Testis (tissue), 3 donors: ENCODE results near the gene H6PD. TPM values are rescaled to one million over a fixed set of nuclear protein-coding genes. Genes with fewer than 3 reads are reported as not detected.

Experiments
- DNase-seq: peaks from one replicate; pipeline ENCODE4 v3.0.0-alpha.2; 2019
- H3K27ac ChIP-seq, 2 donors: fragments of 200-600 bp; sonication (generic); one replicate each; pipeline ENCODE4 v1.5.1; 2019
- H3K27me3 ChIP-seq: fragments of 200-600 bp; sonication (generic); one replicate; pipeline ENCODE4 v1.5.1; 2019
- H3K36me3 ChIP-seq: fragments of 200-600 bp; sonication (generic); one replicate; pipeline ENCODE4 v1.5.1; 2017; ENCODE audit warnings: low read depth; ENCODE audit errors: missing control alignments
- H3K4me1 ChIP-seq: fragments of 200-600 bp; sonication (generic); one replicate; pipeline ENCODE4 v1.5.1; 2019
- H3K4me3 ChIP-seq, 2 donors: fragments of 200-600 bp; sonication (generic); one replicate each; pipeline ENCODE4 v1.5.1; 2017 to 2019
- H3K9me3 ChIP-seq: fragments of 200-600 bp; sonication (generic); one replicate; pipeline ENCODE4 v1.5.1; 2017
- CTCF ChIP-seq, 3 experiments: fragments of 450-650 bp in 2 of 3; fragments of 200-600 bp in 1 of 3; sonication (generic) in 1 of 3; IDR thresholded peaks; one replicate each; pipeline ENCODE4 v1.5.1; 2016 to 2019; ENCODE audit warnings: antibody characterized with exemption in 3 of 3, mild to moderate bottlenecking in 2 of 3, moderate library complexity in 1 of 3
- POLR2A ChIP-seq: fragments of 450-650 bp; IDR thresholded peaks from one replicate; pipeline ENCODE4 v1.6.1; 2017; ENCODE audit warnings: antibody characterized with exemption, mild to moderate bottlenecking, moderate library complexity
- WGBS, 2 donors: methylation state at CpG; one replicate each; pipeline ENCODE4 v1.1.5; 2018; 5-methylcytosine and 5-hydroxymethylcytosine counted together
- intact Hi-C: fragments of 100-400 bp; cut with DNase I; formaldehyde crosslinking; loops from one replicate; pipeline ENCODE4 v1.15.1; 2023; ENCODE audit warnings: low total_unique reads
- polyA plus RNA-seq: library from polyadenylated mRNA; stranded (reverse); fragments of 350-450 nt; fragmentation: Illumina TruSeq; extraction: RNeasy Lipid Tissue Mini Kit (QIAGEN cat#74804); gene quantifications from one replicate; pipeline ENCODE4 v1.2.3, GENCODE V29; 2014; ENCODE audit warnings: low read depth, low replicate concordance; ENCODE audit not compliant: insufficient read depth
- total RNA-seq, 2 donors: library from RNA; depleted of rRNA; stranded (reverse); fragments of >200 nt; gene quantifications; one replicate each; pipeline ENCODE4 v1.2.3, GENCODE V29; 2016

The H6PD gene
- total and polyA plus RNA-seq, 3 donors from 2014 or later: 23.8 to 67.8 (median 55.0) TPM

DNA sequence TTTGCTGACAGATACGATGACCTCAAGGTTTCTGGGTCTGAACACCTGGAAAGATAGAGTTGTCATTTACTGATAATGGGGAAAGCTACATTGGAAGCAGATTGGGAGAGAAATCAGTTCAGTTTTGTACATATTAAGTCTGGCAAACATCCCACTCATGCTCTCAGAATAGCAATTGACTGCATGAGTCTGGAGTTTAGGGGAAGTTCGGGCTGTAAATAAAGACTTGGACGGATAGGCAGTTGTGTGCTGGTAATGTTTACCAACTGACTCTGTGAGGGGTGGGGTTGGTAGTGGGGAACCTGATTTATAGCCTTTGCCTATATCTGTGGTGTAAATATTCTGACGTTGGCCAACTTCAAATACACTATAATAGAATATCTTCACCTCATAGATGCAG lies 4.0 kb downstream of the H6PD start:
- no peaks in the 10 kb centered on the region for H3K9me3 ChIP-seq
- peak overlapping the region in 1 of 2 donors; percentile 84 for H3K27ac ChIP-seq
- H3K36me3 ChIP-seq: no peaks in the 10 kb centered on the region
- H3K4me3 ChIP-seq: no peak overlapping the region
- TF ChIP-seq CTCF (IDR thresholded peaks at IDR 0.05) (no peak), POLR2A (no peak)
- peaks cover 75% of the 10 kb centered on the region for H3K4me1 ChIP-seq
- no peak for DNase-seq
- no peaks in the 10 kb centered on the region for H3K27me3 ChIP-seq
- intact Hi-C loops: no loop called here
- 52 to 59% methylated on average over 4 of the region's 4 CpGs for WGBS, 2 donors

DNA sequence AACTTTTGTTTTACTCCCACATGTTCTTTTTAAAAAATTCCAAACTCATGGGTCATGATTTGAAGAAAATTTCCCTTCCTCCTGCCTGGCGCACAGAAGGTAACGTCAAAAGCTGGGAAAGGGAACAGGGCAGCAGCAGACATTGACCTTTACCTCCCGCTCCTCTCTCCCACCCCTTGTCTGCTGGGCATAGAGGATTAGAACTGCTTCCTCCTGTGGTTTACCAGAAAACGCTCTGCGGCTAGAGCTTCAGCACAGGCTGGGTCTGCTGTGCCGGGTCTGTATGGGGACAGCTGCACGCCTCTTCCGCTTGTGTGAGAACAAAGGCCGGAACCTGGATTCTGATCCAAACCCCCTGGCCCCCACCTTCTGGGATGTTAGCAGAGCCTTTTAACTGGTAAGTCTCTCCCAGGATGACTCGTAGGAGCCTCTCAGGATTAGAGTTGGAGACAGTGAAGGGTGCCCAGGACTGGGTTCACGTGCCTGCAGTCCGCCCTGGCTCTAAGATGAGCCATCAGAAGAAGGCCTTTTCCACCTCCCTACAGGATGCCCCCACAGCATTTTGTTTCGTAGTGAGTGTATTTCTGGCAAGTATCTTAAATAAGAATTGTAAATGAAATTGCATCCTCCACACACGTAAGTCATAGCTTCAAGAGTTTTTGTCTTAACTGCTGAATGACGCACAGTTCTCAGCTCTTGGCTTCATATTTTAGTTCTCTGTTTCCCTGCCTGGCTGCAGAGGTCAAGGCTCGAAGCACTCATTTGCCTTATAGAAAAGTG lies 5.2 kb downstream of the H6PD start:
- intact Hi-C loops: no loop called here
- no peaks in the 10 kb centered on the region for H3K9me3 ChIP-seq
- no peaks in the 10 kb centered on the region for H3K27me3 ChIP-seq
- H3K27ac ChIP-seq: peak overlapping the region; percentile 80 to 84
- TF ChIP-seq POLR2A (no peak), CTCF (IDR thresholded peaks at IDR 0.05) (no peak)
- H3K4me1 ChIP-seq: peaks cover 73% of the 10 kb centered on the region
- H3K4me3 ChIP-seq: no peak overlapping the region
- H3K36me3 ChIP-seq: no peaks in the 10 kb centered on the region
- DNase-seq: peak; percentile 62
- 31 to 44% methylated on average over 12 to 16 of the region's 16 CpGs for WGBS, 2 donors

DNA sequence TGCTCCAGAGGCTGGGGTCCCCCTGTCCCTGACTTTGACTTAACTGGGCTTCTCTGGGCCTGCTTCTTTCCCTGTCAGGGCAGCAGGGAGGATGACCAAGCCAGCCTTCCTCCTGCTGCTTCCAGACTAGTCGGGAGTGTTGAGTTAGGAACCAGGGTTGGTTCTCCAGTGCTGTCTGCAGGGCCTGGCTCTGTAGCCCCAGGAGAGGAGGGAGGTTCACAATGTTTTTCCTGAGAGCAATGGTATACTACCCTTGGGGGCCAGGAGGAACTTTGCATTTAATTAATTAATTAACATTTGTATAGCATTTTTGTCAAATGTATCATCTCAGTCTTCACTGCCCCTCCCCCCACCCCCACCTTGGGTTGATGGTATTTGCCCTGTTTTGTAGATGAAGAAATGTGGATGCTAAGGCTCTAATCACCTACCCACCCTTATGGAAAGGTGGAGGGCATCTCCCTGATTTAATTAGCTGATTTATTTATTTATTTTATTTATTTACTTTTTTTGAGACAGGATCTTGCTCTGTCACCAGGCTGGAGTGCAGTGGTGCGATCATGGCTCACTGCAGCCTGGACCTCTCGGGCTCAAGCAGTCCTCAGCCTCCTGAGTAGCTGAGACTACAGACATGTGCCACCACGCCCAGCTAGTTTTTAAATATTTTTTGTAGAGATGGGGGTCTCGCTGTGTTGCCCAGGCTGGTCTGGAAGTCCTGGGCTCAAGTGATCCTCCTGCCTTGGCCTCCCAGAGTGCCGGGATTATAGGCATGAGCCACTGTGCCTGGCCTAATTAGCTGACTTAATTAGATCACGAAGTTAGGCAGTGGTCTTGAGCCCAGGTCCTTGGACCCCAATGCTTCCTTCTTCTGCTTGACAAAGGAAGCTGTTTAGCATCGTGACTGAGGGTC lies 6.6 kb downstream of the H6PD start:
- Histone ChIP-seq H3K36me3 (no peaks in the 10 kb centered on the region), H3K27me3 (no peaks in the 10 kb centered on the region), H3K9me3 (no peaks in the 10 kb centered on the region), H3K4me3 (no peak overlapping the region), H3K4me1 (peaks cover 65% of the 10 kb centered on the region), H3K27ac (peak overlapping the region; percentile 81 to 84)
- DNase-seq: no peak
- TF ChIP-seq CTCF (IDR thresholded peaks at IDR 0.05) (no peak), POLR2A (no peak)
- 90 to 95% methylated on average over 8 of the region's 8 CpGs for WGBS, 2 donors
- intact Hi-C loops: no loop called here

DNA sequence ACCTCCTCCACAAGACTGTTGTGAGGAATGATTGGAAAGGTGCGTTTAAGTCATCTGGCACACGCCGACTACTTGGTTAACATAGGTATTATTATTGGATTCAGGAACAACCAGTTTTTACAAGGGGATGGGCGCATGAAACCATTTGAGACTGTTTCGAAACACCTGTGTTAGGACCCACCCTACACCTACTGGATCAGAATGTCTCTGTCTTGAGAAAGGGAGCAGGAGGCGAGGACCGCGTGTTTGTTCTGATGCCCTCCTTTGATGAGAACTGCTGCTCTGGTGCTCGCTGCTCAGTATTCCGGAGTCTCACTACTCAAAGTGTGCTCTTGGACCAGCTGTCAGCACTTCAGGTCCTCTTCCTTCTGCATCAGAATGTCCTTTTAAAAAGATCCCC lies 7.3 kb downstream of the H6PD start:
- Histone ChIP-seq H3K4me1 (peaks cover 63% of the 10 kb centered on the region), H3K36me3 (no peaks in the 10 kb centered on the region), H3K27ac (peak overlapping the region; percentile 78 to 81), H3K27me3 (no peaks in the 10 kb centered on the region), H3K9me3 (no peaks in the 10 kb centered on the region), H3K4me3 (no peak overlapping the region)
- DNase-seq: no peak
- intact Hi-C loops: no loop called here
- no peak for TF ChIP-seq CTCF (IDR thresholded peaks at IDR 0.05)
- TF ChIP-seq POLR2A: no peak
- 59 to 79% methylated on average over 10 of the region's 10 CpGs for WGBS, 2 donors
